NCI-H1694 treated with DMSO at 0.1 percent for 48 hours (cell line): ENCODE data around the gene IDH1.
"Not testable (repeated sequence)": the region's sequence is repeated elsewhere in the genome, so short reads cannot be mapped to it uniquely, and the experiment has no call there.

ENCODE experiments used
- DNase-seq: peaks from one replicate; lab custom pipeline; 2025; lab: John Stamatoyannopoulos, UW

IDH1 gene

DNA sequence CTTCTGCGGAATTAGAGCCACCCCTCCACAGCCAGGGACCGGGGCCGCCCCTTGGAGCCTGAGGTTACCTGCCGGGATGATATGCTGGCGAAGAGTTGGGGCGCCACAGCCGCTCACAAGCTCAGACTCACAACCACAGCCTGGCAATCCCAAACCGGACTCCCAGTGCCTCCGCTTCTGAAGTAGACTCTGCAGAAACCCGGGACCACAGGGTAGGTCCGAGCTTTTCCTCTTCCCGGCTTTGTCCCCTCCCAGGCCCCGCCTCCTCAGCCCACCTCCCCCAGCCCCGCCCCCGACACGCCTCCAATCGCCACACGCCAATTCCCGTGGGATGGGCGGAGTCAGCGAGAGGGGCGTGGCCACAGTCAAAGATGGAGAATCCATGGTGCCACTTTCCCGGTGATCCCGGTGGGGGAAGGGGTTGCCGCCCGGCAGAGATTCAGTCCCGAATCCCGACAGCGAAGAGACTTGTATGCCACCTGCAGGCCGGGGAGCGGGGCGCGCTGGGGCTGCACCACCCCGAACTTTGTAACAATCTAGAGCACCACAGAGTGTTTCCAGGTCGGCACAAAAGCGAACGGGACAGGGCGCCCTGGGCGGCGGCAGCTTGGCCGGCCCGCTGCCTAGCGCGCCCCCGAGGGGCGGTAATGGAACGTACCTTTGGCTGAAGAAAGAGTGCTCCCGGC, at the start of gene IDH1:
TSS of gene IDH1 (minus strand) at position 201 of the 686 bp plus-strand sequence. CDS start 3,520 bp downstream, outside the sequence.
- peak; percentile 93 for DNase-seq

DNA sequence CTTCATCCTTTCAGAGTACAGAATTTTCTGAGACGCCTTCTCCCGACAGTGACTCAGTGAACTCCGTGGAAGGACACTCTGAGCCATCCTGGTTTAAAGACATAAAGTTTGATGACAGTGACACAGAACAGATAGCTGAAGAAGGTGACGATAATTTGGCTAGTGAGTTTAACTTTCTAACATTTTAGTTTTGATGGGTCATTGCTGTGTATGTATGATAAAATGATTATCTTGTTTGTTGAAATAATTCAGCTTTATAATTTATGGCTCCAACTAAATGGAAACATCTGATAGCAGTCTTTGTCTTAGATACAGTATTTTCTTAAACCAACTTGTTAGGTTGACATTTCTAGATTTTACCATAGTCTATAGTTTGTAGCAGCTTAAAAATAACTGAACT, 49.3 kb upstream of the IDH1 start:
- DNase-seq: no peak

DNA sequence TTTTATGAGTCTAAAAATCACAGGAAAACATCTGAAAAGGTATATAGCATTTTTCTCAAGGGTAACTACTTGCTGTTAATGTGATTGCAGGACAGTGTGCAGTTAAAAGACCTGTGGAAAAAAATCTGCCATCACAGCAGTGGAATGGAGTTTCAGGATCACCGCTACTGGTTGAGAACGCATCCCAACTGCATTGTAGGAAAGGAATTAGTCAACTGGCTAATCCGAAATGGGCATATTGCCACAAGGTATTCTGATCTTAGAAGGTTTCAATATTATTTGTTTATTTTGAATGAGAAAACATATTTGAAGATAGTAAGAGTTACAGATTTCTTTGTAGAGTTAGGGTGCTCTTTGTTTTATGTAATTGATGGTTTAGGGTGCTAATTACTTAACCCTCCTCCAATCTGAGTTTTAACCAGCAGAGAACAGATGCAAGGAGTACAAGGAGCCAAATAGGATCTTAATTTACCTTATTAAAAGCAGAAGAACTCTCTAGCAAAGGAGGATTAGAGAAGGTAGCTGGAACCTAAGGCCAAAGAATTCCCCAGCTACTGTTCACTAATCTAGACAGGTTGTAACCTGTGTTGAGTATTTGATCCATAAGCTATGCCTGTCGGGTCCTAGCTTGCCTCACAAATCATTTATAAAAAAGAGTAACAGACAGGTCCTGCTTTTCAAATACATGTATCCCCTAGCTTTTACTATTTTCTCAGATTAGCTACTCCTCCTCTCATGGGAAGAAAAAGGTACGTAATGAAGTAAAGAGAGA, 46.2 kb upstream of the IDH1 start:
- DNase-seq: no peak

DNA sequence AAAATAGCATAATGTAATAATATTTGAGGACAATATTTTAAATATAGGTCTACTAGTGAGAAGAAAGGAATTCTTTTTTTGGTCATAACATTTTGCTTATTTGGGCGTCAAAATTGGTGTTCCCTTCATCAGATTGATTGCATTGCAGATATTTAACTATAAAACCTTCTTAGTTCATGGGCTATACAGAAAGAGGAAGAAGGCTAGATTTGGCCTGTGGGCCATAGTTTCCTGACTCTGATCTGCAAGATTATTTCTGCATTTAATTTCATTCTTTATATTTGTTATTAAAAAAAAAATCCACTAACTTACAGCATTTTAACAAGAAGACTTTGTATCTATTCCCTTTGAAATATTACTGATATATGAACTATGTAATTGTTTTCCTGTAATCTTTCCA, 43.1 kb upstream of the IDH1 start:
- no peak for DNase-seq

DNA sequence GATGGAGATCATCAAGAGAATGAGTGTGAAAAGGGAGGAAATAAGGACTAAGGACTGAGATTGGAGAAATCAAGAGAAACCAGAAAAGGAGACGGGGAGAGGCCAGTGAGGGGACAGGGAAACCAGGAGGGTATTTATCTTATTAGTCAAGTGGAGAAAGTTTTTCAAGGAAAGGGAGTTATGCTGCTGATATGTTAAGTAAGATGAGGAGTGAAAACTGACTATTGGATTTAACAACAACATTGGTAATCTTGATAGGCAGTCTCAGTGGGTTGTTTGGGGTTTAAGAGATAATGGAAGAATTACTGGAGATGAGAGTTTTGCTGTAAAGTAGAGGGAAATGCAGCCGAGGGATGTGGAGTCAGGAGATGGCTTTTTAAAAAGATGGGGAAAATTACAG, 41.7 kb upstream of the IDH1 start:
- DNase-seq: no peak

DNA sequence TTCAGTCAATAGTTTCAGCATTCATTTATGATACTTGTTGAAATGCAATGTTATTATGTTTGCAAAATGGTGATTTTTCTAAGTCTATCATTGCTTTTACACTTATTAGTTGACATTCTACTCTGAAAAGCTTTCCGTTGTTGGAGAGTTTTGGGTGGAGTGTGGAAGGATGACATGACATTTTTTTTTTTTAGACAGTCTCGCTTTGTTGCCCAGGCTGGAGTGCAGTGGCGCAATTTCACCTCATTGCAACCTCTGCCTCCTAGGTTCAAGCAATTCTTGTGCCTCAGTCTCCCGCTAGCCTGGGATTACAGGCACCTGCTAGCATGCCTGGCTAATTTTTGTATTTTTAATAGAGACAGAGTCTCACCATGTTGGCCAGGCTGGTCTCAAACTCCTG, 41.0 kb upstream of the IDH1 start:
- no peak for DNase-seq

DNA sequence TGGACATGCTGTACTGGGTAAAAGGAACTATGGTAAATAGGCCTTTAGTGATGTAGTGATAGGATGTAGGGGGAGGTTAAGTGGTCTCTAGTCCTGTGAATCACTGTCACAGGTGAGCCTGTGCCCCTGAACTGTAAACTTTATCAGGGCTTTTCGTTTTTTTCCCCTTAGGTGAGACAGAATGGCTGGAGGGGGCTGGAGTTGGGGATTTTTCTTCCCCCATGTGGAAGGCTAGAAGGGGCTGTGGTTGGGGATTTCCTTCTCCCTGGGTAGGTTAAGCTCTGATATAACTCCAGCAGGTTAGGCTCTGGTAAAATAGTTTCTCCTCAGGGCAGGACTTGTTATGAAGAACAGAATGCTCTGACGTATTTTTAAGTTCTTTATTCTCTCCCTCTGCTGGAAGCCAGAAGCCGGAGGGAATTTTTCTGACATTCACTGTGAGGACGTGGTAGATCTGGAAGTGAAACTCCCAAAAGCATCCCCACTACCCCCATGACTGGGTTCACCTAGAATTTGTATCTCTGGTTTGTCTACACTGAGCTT, 39.7 kb upstream of the IDH1 start:
- DNase-seq: no peak

DNA sequence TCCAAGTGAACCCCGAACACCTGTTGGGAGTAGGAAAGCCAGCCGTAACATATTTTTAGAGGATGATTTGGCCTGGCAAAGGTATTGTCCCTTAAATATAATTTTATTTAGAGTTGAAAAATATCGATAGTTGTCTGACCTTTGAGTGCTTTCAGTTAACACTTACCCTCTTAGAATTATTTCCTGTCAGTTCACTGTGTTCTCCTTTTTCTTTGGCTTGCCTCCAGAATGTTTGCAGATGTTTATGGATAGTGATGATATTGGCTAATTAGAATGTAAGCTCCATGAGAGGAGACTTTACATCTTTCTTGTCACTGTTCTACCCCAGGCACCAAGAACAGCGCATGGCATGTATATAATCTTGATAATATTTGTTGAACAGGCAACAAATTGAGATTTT, 31.0 kb upstream of the IDH1 start:
- DNase-seq: no peak

DNA sequence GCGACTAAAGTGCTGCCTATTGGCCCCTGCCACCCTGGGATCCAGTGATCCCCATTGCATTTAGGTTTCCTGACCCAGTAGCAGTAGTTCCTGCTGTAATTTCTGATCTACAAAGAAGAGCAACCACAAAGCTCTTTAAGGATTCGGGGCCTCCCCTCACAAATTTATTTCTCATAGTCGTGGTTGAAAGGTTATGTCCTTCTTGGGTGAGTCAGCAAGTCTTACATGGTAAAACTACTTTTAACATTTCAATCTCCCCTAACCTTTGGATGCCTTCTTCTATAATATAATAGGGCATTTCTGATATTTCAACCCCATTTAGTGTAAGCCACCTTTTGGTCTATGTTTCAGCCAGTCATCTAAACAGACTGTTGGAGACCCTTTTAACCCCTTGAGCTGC, 26.1 kb upstream of the IDH1 start:
- DNase-seq: no peak

DNA sequence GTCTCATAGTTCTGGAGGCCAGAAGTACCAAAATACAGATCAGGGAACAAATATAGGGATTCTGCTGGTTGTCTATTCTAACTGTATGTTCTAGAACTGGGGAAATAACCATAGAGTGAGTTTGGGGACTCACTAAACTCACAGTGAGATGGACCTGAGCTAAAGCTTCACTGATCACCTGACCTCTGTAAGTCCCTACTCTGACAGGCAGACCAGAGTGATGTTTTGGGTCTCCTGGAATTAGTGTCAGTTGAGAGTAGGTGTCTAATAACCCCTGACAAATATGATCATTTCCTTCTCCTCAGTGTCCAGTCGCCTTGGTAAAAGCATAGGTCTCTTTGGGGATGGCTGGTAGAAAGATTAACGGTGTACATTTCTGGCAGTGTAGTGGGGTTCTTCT, 25.4 kb upstream of the IDH1 start:
- DNase-seq: no peak

DNA sequence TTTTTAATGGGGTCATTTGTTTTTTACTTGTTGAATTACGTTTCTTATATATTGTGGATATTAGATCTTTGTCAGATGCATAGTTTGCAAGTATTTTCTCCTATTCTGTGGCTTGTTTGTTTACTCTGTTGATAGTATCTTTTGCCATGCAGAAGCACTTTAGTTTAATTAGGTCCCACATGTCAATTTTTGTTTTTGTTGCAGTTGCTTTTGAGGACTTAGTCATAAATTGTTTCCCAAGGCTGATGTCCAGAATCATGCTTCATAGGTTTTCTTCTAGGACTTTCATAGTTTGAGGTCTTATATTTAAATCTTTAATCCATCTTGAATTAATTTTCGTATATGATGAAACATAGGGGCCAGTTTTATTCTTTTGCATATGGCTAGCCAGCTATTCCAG, 24.4 kb upstream of the IDH1 start:
- DNase-seq: no peak

DNA sequence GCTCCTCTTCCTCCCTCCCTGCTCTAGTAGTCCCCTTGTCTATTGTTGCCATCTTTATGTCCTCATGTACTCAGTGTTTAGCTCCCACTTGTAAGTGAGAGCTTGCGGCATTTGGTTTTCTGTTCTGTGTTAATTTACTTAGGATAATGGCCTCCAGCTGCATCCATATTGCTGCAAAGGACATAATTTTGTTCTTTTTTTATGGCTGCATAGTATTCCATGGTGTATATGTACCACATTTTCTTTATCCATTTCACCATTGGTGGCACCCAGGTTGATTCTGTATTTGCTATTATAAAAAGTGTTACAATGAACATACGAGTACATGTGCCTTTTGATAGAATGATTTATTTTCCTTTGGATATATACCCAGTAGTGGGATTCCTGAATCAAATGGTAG, 23.7 kb upstream of the IDH1 start:
- no peak for DNase-seq

DNA sequence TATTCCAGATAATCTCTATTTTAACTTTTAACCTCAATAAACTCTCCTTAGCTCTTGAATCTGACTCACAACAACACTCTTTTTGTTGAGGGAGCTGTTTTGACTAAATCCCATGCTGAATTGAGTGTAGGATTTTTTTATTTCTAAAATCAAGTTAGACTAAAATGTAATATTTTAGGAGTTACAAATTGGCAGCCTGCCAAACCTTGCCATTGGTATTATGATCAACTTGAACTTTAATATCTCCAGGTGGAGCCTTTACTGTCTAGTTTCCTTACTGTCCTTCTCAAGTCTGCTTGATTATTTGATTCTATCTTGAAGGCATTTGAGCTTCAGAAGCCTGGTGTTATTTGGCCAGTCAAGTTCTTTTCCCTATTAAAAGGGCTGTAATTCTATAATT, 19.9 kb upstream of the IDH1 start:
- DNase-seq: no peak

DNA sequence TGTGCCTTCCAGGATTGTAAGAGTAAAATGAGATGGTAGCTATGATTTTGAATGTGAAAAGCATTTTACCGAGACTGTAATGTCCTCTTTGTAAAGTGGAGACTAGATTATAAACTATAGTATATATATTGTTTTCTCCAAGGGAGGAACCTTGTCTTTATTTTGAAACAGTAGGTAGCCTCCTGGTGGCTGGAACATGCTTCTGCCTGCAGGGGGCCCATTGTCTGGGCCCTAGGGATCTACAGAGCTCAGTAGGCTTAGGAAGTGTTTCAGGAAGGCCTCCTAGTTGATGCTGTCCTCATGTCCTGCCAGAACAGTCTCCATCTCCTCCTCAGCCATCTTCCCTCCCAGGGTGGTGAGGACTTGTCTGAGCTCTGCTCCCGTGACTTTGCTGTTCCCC, 14.2 kb upstream of the IDH1 start:
- DNase-seq: no peak

DNA sequence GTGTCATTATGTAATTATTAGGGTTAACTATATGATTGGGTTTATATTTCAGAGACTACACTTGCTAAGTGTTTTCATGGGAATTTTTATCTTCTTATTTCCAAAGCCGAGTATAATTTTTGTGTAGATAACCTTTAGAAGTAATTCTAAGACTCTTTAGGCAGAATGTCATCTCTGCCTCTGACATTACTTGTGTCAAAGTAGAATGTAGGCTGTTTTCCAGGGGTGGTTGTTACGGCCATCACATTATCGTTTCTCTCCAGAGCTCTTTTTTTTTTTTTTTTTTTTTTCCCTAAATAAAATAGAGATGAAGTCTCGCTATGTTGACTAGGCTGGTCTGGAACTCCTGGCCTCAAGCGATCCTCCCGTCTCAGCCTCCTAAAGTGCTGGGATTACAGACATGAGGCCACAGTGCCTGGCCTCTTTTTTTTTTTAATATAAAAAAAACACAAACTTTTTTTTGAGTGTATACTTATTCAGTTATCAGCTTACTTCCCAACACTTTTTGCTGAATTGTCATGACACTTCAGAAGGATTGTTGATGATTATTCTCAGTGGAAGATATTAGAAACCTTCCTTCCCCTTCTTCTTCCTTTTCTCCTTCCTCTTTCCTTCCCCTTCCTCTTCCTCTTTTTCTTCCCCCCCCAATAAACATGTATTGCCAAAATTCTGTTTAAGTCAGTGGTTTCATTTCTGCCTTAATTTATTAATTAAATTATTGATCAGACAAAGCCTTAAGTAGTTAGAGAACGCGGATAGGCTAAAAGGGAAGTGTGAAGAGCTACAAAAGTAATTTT, 13.5 kb upstream of the IDH1 start:
- DNase-seq: no peak

DNA sequence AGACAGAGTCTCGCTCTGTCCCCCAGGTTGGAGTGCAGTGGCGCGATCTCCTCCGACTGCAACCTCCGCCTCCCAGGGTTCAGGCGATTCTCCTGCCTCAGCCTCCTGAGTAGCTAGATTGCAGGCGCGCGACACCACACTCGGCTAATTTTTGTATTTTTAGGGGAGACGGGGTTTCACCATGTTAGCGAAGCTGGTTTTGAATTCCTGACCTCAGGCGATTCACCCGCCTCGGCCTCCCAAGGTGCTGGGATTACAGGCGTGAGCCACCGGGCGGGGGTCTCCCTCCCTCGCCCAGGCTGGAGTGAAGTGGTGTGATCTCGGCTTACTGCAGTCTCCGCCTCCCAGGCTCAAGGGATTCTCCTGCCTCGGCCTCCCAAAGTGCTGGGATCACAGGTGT, 12.7 kb upstream of the IDH1 start:
- DNase-seq: not testable (repeated sequence)

DNA sequence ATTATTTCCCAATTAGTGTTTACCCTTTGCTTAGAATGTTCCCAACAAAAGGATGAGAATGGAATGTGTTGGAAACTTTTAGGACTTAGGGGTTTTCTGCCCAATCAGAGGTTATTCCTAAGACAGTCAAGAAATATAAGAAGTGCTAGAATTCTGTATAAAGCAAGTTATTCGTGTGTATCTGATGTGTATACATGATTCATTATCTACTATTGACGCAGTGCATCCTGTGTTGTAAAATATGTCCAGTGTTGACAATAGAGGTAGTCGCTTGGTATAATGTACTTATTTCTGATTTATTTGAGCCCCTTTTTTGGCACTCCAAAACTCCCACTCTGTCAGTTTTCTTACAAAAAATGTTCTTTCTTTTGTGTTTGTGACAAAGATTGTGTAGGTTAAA, 12.1 kb upstream of the IDH1 start:
- no peak for DNase-seq

DNA sequence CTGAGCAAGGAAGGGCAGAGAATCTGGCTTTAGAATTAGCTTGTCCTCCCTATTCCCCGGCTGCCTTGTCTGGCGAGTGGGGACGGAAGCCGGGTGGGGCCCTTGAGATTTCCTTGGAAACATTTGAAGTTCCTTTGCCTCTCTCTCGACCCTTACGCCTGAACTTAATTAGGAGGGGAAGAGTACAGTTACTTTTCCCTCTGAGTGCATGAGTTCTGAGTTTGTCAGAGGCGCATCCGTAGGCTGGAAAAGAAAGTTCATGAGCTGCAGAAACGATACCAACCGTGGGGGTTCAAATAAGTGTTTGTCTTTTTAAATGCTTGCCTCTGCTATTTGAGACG, 11.7 kb upstream of the IDH1 start:
- DNase-seq: no peak

DNA sequence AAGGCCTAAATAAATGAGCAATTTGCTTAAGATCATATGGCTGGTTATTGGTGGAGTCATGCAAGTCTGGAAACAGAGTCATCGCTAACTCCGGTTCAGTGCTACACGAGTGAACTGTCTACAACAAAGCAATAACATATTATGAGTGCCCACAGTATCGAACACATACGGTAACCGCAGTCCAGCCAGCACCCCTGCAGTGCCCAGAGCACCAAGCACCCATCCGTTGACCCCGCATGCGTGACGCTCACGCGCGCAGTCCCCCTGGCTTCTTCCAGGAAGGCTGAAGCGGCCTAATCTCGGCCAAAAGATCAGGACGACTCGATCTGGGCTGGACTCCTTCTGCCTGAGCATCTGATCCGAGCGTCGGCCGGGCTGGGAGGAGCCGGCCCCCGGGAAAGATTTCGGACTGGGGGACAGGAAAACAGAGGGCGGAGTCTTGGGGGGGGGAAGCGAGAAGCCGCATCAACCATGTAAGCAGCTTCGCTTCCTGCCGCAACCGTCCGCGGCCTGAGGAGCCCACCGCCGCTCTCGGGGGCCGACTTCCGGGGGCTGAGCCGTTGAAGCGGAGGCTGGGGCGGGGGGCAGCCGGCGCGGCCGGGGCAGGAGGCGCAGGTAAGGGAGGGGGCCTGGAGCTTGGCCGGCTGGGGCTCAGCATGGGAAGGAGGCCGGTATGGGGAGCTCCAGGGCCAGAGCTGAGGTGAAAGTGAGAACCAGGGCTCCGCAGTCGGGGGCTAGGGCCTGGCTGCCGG, 11.1 kb upstream of the IDH1 start, which contains the start of gene PIKFYVE:
TSS of gene PIKFYVE (plus strand) at position 455 of the 752 bp plus-strand sequence. CDS start 5,265 bp downstream, outside the sequence.
- peak; percentile 93 for DNase-seq

DNA sequence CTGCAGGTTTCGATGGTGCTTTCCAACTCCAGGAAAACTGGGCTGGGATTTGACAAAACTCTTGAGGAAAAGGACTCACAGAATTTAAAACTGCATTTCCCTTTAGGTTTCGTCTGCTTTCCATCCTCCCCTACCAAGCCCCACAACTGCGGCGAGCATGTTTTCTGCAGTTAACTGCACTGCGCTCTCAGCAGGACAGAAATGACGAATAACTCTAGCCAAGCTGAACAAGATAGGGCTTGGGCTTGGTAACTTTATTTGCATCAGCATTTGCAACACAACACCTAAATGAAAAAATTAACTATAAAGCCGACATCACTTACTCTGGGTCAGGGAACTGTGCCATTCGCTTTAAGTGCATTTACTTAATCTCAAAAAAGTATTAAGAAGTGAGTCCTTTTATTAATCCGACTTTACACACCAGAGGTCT, 10.5 kb upstream of the IDH1 start:
- no peak for DNase-seq

DNA sequence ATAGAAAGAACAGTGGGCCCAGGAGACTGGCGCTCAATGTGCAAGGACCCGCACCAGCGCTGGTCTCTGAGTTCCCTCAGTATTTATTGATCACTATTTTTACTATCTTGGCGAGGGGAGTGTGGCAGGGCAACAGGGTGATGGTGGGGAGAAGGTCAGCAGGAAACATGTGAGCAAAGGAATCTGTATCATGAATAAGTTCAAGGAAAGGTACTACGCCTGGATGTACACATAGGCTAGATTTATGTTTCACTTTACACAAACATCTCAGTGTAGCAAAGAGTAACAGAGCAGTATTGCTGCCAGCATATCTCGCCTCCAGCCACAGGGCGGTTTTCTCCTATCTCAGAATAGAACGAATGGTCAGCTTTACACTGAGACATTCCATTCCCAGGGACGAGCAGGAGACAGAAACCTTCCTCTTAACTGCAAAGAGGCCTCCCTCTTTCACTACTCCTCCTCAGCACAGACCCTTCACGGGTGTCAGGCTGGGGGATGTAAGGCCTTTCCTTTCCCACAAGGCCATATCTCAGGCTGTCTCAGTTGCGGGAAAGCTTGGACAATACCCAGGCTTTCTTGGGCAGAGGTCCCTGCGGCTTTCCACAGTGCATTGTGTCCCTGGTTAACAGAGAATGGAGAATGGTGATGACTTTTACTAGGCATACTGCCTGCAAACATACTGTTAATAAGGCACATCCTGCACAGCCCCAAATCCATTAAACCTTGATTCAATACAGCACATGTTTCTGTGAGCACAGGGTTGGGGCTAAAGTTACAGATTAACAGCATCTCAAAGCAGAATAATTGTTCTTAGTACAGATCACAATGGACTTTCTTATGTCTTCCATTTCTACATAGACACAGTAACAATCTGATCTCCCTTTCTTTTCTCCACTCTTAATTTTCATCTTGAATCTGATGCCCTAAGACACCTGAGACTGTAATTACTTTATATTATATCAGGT, 2.3 kb upstream of the IDH1 start:
- not testable (repeated sequence) for DNase-seq
